ENCODE measurements around the gene MCM7. TPM values are rescaled to one million over a fixed set of nuclear protein-coding genes. Genes with fewer than 3 reads are reported as not detected.

The MCM7 gene
- total and polyA plus RNA-seq, 2 of the 4 experiments (the other 2 are of a cell fraction), result 104 to 137 TPM

DNA sequence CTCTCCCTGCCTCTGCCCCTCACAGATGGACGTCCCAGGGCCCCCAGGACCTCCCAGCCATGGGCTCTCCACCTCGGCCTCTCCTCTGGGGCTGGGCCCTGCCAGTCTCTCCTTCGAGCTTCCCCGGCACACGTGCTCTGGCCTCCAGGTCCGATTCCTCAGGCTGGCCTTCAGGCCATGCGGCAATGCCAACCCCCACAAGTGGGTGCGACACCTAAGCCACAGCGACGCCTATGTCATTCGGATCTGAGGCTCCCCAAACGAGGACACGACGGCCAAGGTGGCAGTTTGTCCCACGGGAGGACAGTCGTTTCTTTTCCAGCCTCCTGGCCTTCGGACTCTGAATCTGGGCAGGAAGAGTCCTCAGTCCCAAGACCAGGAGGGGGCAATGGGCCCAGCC, 5.4 kb upstream of the MCM7 start:
- Histone ChIP-seq H4K8ac (ENCODE audit: low read depth in 2 of 2, low read length in 2 of 2) (no peak overlapping the region), H3K14ac (replicated peaks; ENCODE audit: low read depth, low read length) (no peak overlapping the region), H2AK9ac (replicated peaks; ENCODE audit: low read depth, low read length, poor library complexity) (no peak overlapping the region), H3K4me3 (ENCODE audit: insufficient read depth, low read depth, low read length) (no peak overlapping the region), H2BK20ac (ENCODE audit: low read depth, low read length) (no peak overlapping the region), H3K4ac (ENCODE audit: low read depth, low read length) (no peak overlapping the region), H3K27ac (ENCODE audit: insufficient read depth, low read length) (no peak overlapping the region), H2BK120ac (ENCODE audit: low read depth, low read length) (no peak overlapping the region), H2BK15ac (ENCODE audit: low read depth, low read length) (no peak overlapping the region), H3K9ac (ENCODE audit: low read depth, low read length) (no peak overlapping the region), H4K91ac (ENCODE audit: insufficient read depth, low read depth, low read length) (no peak overlapping the region), H3K9me1 (ENCODE audit: insufficient read depth, low read length) (peaks cover 5% of the 10 kb centered on the region; the same call in 1 of the 2 replicates), H3K56ac (ENCODE audit: extremely low read depth, insufficient read depth, low read length) (no peak overlapping the region), H3K9me3 (ENCODE audit: control insufficient read depth, insufficient read depth, low read length) (no peaks in the 10 kb centered on the region), H4K5ac (ENCODE audit: low read depth, low read length) (no peak overlapping the region), H3K4me2 (ENCODE audit: low read depth, low read length) (no peak overlapping the region), H3K4me1 (ENCODE audit: control insufficient read depth, insufficient read depth, low read length) (peaks cover 8% of the 10 kb centered on the region), H3K18ac (ENCODE audit: low read depth, low read length) (no peak overlapping the region), H3K27me3 (ENCODE audit: control insufficient read depth, insufficient read depth, low read length) (no peaks in the 10 kb centered on the region), H4K20me1 (ENCODE audit: insufficient read depth, low read length) (peaks cover 3% of the 10 kb centered on the region; the same call in 1 of the 2 replicates), H3K36me3 (ENCODE audit: control insufficient read depth, insufficient read depth, low read length) (peaks cover 58% of the 10 kb centered on the region), H2AFZ (replicated peaks; ENCODE audit: low read length, poor library complexity) (no peak overlapping the region), H3K79me1 (ENCODE audit: low read depth in 1 of 2, low read length in 2 of 2) (peaks cover 6 to 19% of the 10 kb centered on the region in 2 experiments), H2AK5ac (ENCODE audit: low read depth, low read length) (no peak overlapping the region), H2BK5ac (ENCODE audit: low read depth, low read length, poor library complexity, severe bottlenecking) (no peak overlapping the region), H3K23ac (ENCODE audit: low read depth, low read length) (no peak overlapping the region)
- BruUV-seq (replicated peaks), result no TSS peak
- 90% methylated on average over 4 of the region's 17 CpGs; no CpG with 5 or more reads in 1 of the 2 experiments for WGBS, 2 experiments (ENCODE audit: extremely low coverage in 2 of 2, insufficient read length in 1 of 2)
- in situ Hi-C loops (cut with MboI; ENCODE audit: low sequenced_read_pairs), result no loop called here
- POLR2A ChIA-PET (ENCODE audit: unreplicated experiment), result no interaction called here
- intact Hi-C loops (cut with micrococcal nuclease), result no loop called here
- CTCF ChIA-PET, result no interaction called here
- DNase-seq, result no peak
- ATAC-seq (ENCODE audit: low read depth), result no peak
- dilution Hi-C loops (cut with HindIII; ENCODE audit: low sequenced_read_pairs, unreplicated experiment), result no loop called here
- TF ChIP-seq CHD1 (IDR thresholded peaks at IDR 0.05; ENCODE audit: low read depth, low read length), result no peak
- no peak for TF ChIP-seq CEBPB (IDR thresholded peaks at IDR 0.05; ENCODE audit: low read depth, low read length)
- TF ChIP-seq RFX5 (IDR thresholded peaks at IDR 0.05; ENCODE audit: low read depth, low read length), result no peak
- TF ChIP-seq RAD21 (IDR thresholded peaks at IDR 0.05; ENCODE audit: low read length), result no peak
- TF ChIP-seq, protein P1, sequence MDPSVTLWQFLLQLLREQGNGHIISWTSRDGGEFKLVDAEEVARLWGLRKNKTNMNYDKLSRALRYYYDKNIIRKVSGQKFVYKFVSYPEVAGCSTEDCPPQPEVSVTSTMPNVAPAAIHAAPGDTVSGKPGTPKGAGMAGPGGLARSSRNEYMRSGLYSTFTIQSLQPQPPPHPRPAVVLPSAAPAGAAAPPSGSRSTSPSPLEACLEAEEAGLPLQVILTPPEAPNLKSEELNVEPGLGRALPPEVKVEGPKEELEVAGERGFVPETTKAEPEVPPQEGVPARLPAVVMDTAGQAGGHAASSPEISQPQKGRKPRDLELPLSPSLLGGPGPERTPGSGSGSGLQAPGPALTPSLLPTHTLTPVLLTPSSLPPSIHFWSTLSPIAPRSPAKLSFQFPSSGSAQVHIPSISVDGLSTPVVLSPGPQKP (IDR thresholded peaks at IDR 0.05; ENCODE audit: borderline replicate concordance, low read depth, low read length), result no peak
- no peak for TF ChIP-seq RCOR1 (IDR thresholded peaks at IDR 0.05; ENCODE audit: insufficient replicate concordance, low read length)
- TF ChIP-seq SMC3 (IDR thresholded peaks at IDR 0.05; ENCODE audit: low read depth, low read length), result no peak
- TF ChIP-seq, protein P2, sequence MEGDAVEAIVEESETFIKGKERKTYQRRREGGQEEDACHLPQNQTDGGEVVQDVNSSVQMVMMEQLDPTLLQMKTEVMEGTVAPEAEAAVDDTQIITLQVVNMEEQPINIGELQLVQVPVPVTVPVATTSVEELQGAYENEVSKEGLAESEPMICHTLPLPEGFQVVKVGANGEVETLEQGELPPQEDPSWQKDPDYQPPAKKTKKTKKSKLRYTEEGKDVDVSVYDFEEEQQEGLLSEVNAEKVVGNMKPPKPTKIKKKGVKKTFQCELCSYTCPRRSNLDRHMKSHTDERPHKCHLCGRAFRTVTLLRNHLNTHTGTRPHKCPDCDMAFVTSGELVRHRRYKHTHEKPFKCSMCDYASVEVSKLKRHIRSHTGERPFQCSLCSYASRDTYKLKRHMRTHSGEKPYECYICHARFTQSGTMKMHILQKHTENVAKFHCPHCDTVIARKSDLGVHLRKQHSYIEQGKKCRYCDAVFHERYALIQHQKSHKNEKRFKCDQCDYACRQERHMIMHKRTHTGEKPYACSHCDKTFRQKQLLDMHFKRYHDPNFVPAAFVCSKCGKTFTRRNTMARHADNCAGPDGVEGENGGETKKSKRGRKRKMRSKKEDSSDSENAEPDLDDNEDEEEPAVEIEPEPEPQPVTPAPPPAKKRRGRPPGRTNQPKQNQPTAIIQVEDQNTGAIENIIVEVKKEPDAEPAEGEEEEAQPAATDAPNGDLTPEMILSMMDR (conservative IDR thresholded peaks at IDR 0.05; ENCODE audit: low read depth, low read length), result no peak
- no peak for TF ChIP-seq MAZ (IDR thresholded peaks at IDR 0.05; ENCODE audit: borderline replicate concordance, low read depth, low read length)
- no peak for TF ChIP-seq NFE2L2 (IDR thresholded peaks at IDR 0.05; ENCODE audit: low read depth, low read length)
- TF ChIP-seq MAFK (IDR thresholded peaks at IDR 0.05; ENCODE audit: low read depth, low read length), result no peak
- no peak for TF ChIP-seq BHLHE40 (IDR thresholded peaks at IDR 0.05; ENCODE audit: low read depth, low read length)
